A172 (cell line): ENCODE results near the gene RAB44. TPM values are rescaled to one million over a fixed set of nuclear protein-coding genes. Genes with fewer than 3 reads are reported as not detected.

ENCODE experiments used
- DNase-seq: peaks from one replicate; pipeline ENCODE4 v3.0.0-alpha.2; 2015; ENCODE audit warnings: low spot score
- total RNA-seq: library from RNA; depleted of rRNA; stranded (reverse); fragments of >200 nt; shearing (Covaris generic); gene quantifications from 2 replicates; pipeline ENCODE4 v1.2.3, GENCODE V29; 2014

Gene RAB44
- total RNA-seq, 1 experiment from 2014 or later: not detected

GRCh38 chr6:36669002-36669401 is 28.6 kb upstream of the RAB44 start:
- DNase-seq: no peak

- no peak for DNase-seq
Measured at GRCh38 chr6:36670271-36670670, 27.4 kb upstream of the RAB44 start.

- DNase-seq: no peak
Measured at GRCh38 chr6:36671687-36672375, 25.8 kb upstream of the RAB44 start.

GRCh38 chr6:36673882-36674281 is 23.7 kb upstream of the RAB44 start:
- DNase-seq: no peak

GRCh38 chr6:36674942-36675341 is 22.7 kb upstream of the RAB44 start:
- DNase-seq: no peak

GRCh38 chr6:36676141-36677058 is 21.2 kb upstream of the RAB44 start:
- DNase-seq: no peak

GRCh38 chr6:36677059-36677749 is 20.4 kb upstream of the RAB44 start:
- DNase-seq: no peak

GRCh38 chr6:36677753-36678487 is 19.7 kb upstream of the RAB44 start:
- DNase-seq: no peak

GRCh38 chr6:36678488-36679042 is 19.1 kb upstream of the RAB44 start, which contains the start of gene CDKN1A:
TSS of gene CDKN1A (plus strand) at chr6:36678714. CDS start at chr6:36684102, 5,388 bp downstream.
- DNase-seq: peak; percentile 69

- DNase-seq: peak; percentile 73
Measured at GRCh38 chr6:36679043-36679833, 18.4 kb upstream of the RAB44 start.

- DNase-seq: peak; percentile 77
Measured at GRCh38 chr6:36682328-36683144, 15.1 kb upstream of the RAB44 start.

GRCh38 chr6:36683145-36683655 is 14.4 kb upstream of the RAB44 start:
- no peak for DNase-seq

GRCh38 chr6:36683656-36684446 is 13.8 kb upstream of the RAB44 start:
- no peak for DNase-seq

- DNase-seq: no peak
Measured at GRCh38 chr6:36684447-36684812, 13.2 kb upstream of the RAB44 start.

GRCh38 chr6:36685166-36685924 is 12.3 kb upstream of the RAB44 start:
- no peak for DNase-seq

GRCh38 chr6:36685926-36686667 is 11.5 kb upstream of the RAB44 start:
- no peak for DNase-seq
